Measurements from ENCODE around the gene MAPK1.

DNA sequence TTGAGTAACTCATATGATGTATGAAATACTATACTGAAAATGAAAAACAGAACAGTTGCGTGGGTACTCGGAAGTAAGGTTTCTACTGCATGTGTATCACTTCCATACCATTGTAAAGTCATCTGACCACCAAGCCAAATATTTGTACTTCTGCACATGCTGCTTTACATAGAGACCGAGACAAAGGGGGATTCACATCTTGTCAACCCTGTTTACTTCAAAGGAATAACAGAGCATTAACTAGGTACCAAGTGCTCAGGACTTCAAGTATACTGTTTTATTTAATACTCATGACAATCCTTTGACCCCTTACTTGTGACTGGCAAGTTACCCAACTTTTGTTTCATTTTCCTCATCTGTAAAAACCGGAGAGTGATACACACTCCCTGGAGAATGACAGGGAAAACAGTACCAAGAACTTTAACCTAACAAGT, 9.9 kb downstream of the MAPK1 start:
- TF ChIP-seq, protein P1, sequence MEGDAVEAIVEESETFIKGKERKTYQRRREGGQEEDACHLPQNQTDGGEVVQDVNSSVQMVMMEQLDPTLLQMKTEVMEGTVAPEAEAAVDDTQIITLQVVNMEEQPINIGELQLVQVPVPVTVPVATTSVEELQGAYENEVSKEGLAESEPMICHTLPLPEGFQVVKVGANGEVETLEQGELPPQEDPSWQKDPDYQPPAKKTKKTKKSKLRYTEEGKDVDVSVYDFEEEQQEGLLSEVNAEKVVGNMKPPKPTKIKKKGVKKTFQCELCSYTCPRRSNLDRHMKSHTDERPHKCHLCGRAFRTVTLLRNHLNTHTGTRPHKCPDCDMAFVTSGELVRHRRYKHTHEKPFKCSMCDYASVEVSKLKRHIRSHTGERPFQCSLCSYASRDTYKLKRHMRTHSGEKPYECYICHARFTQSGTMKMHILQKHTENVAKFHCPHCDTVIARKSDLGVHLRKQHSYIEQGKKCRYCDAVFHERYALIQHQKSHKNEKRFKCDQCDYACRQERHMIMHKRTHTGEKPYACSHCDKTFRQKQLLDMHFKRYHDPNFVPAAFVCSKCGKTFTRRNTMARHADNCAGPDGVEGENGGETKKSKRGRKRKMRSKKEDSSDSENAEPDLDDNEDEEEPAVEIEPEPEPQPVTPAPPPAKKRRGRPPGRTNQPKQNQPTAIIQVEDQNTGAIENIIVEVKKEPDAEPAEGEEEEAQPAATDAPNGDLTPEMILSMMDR (IDR thresholded peaks at IDR 0.05; ENCODE audit: low read depth, low read length) = no peak
- TF ChIP-seq EZH2phosphoT487 (IDR thresholded peaks at IDR 0.05; ENCODE audit: low read depth) = no peak
